Progenitor cell of endocrine pancreas (in vitro differentiated cells): ENCODE results near the gene WFIKKN2. TPM values are rescaled to one million over a fixed set of nuclear protein-coding genes. Genes with fewer than 3 reads are reported as not detected.
A peak's percentile ranks its signal among the peaks of the same experiment; 100 is the strongest.

Experiments
- DNase-seq: peaks from one replicate; pipeline ENCODE4 v3.0.0; 2021; ENCODE audit warnings: low spot score; ENCODE audit not compliant: unreplicated experiment
- H3K27ac Mint-ChIP-seq: 2 replicates; pipeline ENCODE4 v1.8.0; 2021; ENCODE audit warnings: mild to moderate bottlenecking, moderate library complexity, mixed read lengths
- H3K27me3 Mint-ChIP-seq: 2 replicates; pipeline ENCODE4 v1.8.0; 2021; ENCODE audit warnings: mixed read lengths
- H3K36me3 Mint-ChIP-seq: 2 replicates; pipeline ENCODE4 v1.8.0; 2022; ENCODE audit warnings: mixed read lengths; ENCODE audit not compliant: insufficient read depth
- H3K4me1 Mint-ChIP-seq: 2 replicates; pipeline ENCODE4 v1.8.0; 2021; ENCODE audit warnings: low read depth, mixed read lengths
- H3K4me3 Mint-ChIP-seq: 2 replicates; pipeline ENCODE4 v1.8.0; 2021; ENCODE audit warnings: low read depth, mild to moderate bottlenecking, moderate library complexity, mixed read lengths
- H3K9me3 Mint-ChIP-seq: 2 replicates; pipeline ENCODE4 v1.8.0; 2021; ENCODE audit warnings: low read depth, mixed read lengths
- total RNA-seq: library from RNA; stranded (reverse); gene quantifications from 2 replicates; pipeline ENCODE4 v1.2.1, GENCODE V29; 2021
- TF ChIP-seq, protein P1 (sequence below): fragments of 200-600 bp; sonication (generic); IDR thresholded peaks from one replicate; pipeline ENCODE4 v1.5.0; 2021; ENCODE audit warnings: antibody characterized with exemption, mild to moderate bottlenecking; ENCODE audit not compliant: unreplicated experiment

The WFIKKN2 gene
- total RNA-seq, 1 donor from 2014 or later: not detected

DNA sequence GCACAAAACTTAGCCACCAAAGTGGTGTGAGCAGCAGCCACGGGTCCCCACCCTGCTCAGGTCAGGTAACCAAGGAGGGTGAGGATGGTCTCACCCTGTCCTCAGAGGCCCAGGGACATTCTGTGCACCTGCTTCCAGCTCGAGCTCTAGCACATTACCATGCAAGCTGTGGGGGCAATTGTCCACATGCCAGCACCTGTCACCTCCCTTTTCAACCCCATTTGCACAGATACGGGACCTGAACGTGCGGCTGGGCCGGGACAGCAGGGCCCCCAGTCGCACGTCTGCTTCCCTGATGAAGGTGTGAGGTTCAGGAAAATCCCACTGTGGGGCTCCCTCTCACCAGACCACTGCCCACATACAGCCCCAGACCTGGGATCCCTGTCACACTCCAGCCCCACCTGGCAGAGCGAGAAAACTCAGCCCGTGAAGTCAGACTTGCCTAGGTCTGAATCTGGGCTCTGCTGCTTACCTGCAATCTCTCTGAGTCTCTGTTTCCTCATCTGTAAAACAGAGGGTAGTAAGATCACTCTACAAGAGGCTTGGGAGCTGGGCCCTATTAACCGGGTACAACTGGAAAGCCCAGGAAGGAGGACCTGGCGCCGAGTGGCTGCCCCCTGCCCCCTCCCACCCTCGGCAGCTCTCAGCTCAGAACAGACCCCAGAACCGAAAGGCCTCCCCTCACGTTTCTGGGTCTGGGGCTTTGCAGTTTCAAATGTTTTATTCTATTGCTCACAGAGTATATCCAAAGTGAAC lies 7.9 kb downstream of the WFIKKN2 start:
- TF ChIP-seq, protein P1, sequence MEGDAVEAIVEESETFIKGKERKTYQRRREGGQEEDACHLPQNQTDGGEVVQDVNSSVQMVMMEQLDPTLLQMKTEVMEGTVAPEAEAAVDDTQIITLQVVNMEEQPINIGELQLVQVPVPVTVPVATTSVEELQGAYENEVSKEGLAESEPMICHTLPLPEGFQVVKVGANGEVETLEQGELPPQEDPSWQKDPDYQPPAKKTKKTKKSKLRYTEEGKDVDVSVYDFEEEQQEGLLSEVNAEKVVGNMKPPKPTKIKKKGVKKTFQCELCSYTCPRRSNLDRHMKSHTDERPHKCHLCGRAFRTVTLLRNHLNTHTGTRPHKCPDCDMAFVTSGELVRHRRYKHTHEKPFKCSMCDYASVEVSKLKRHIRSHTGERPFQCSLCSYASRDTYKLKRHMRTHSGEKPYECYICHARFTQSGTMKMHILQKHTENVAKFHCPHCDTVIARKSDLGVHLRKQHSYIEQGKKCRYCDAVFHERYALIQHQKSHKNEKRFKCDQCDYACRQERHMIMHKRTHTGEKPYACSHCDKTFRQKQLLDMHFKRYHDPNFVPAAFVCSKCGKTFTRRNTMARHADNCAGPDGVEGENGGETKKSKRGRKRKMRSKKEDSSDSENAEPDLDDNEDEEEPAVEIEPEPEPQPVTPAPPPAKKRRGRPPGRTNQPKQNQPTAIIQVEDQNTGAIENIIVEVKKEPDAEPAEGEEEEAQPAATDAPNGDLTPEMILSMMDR: no peak
- H3K4me1 Mint-ChIP-seq: peaks cover 6% of the 10 kb centered on the region
- DNase-seq: no peak
- H3K36me3 Mint-ChIP-seq: no peaks in the 10 kb centered on the region
- no peak overlapping the region for H3K4me3 Mint-ChIP-seq
- H3K27ac Mint-ChIP-seq: no peak overlapping the region
- H3K27me3 Mint-ChIP-seq: no peaks in the 10 kb centered on the region
- no peaks in the 10 kb centered on the region for H3K9me3 Mint-ChIP-seq

DNA sequence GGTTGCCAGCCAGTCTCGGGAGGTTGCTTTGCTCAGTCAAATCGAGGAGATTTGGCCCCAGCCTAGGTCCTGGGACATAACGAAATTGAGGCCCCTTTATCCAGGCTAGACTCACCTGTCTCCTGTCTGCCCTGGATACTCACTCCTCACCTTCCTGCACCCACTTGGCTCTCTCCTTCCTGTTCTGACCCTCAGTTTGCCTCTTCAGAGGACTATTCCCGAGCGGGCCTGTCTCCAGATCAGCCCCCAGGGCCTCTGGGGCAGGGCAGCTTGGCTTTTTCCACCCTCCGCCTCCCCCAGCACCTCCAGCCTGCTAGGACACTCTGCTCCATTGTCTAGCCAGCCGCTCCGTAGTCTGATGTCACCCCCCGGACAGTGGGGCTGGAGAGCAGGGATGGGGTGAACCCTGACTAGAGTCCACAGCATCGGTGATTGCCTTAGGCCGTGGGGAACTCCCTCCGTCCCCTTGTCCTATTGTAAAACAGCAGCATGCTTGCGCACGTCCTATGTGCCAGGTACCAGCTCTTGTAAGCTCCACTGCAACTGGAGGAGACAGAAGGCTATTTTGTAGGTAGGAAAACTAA lies 8.8 kb downstream of the WFIKKN2 start:
- no peak for DNase-seq
- H3K4me1 Mint-ChIP-seq: peaks cover 6% of the 10 kb centered on the region
- no peaks in the 10 kb centered on the region for H3K9me3 Mint-ChIP-seq
- H3K36me3 Mint-ChIP-seq: no peaks in the 10 kb centered on the region
- TF ChIP-seq, protein P1: no peak
- H3K27ac Mint-ChIP-seq: peak overlapping the region; percentile 59
- no peak overlapping the region for H3K4me3 Mint-ChIP-seq
- H3K27me3 Mint-ChIP-seq: no peaks in the 10 kb centered on the region

DNA sequence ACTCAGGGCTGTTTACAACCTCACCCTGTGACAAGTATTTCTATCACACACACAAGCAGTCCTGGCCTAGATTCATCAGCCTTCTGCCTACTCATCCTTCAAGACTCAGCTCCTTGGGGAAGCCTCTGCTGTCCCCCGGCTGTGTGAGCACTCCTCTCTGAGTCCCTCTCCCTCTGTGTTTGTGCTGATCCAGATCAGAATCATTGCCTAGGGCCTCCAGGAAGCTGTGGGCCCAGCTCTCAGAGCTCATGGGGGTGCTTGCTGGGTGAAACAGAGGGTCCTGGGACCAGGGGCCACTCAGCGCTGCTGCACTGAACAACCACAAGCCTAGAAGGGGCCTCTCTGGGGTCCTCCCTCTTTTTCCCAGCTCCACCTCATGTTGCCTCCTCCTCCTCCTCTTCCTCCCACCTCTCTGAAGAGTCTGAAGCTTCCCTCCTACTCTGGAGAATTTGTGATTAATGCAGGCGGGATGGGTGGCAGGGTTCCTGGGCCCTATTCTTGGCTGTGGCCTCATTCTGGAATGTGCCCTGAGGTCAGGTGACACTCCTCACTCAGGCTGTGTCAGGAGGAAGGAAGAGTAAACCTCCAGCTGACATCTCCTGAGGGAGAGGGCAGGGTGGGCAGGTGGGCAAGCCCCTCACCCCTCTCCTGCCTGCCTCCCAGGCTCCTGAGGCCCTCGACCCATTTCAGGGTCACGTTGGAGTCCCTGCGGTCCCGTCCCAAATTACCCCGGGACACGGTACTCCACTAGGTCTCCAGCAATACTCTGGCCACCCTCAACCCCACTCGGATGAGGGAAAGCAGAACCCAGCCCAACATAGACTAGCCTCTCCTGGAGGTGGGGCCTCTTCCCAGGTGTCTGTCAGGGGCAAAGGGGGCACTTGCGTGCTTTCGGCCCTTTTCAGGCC lies 10.1 kb downstream of the WFIKKN2 start:
- no peaks in the 10 kb centered on the region for H3K36me3 Mint-ChIP-seq
- peaks cover 6% of the 10 kb centered on the region for H3K4me1 Mint-ChIP-seq
- no peaks in the 10 kb centered on the region for H3K9me3 Mint-ChIP-seq
- DNase-seq: no peak
- no peak overlapping the region for H3K4me3 Mint-ChIP-seq
- TF ChIP-seq, protein P1: no peak
- H3K27ac Mint-ChIP-seq: no peak overlapping the region
- H3K27me3 Mint-ChIP-seq: no peaks in the 10 kb centered on the region

DNA sequence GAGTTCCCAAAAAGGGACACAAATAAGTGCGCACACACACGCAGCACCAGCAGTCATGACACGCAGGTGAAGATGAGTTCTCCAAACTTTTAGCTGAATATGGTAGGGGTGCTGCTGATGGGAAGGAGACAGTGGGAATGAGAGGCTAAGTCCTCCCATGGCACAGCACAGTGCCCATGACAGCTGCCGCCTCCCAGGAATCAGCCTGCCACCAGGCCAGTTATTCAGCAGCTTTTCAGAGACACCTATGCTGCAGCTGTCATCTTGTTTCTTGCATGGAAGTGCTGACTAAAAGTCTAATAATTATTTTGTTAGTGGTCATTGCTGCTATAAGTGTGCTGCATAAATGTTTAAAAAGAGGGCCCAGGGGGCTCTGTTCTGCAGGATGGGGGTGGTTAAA lies 12.2 kb downstream of the WFIKKN2 start:
- Mint-ChIP-seq H3K4me3 (no peak overlapping the region), H3K27me3 (no peaks in the 10 kb centered on the region), H3K9me3 (no peaks in the 10 kb centered on the region), H3K27ac (peak overlapping the region; percentile 33), H3K4me1 (peaks cover 5% of the 10 kb centered on the region), H3K36me3 (no peaks in the 10 kb centered on the region)
- TF ChIP-seq, protein P1: no peak
- no peak for DNase-seq

DNA sequence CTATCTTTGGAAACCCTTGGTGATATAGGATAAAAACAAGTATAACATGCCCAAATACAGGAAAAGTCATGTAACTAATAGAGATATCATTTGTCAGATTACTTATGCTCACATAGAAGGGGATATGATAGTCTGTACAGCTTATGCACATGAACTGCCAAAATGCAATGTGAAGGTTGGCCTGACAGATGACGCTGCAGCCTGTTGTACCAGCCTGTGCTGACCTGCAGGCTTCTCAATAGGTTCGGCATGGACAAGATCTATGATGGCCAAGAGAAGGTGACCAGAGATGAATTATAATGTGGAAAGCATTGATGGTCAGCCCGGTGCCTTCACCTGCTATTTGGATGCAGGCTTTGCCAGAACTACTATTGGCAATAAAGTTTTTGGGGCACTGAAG lies 12.7 kb downstream of the WFIKKN2 start:
- peaks cover 10% of the 10 kb centered on the region for H3K4me1 Mint-ChIP-seq
- TF ChIP-seq, protein P1: no peak
- no peaks in the 10 kb centered on the region for H3K9me3 Mint-ChIP-seq
- DNase-seq: no peak
- no peak overlapping the region for H3K4me3 Mint-ChIP-seq
- no peaks in the 10 kb centered on the region for H3K27me3 Mint-ChIP-seq
- no peaks in the 10 kb centered on the region for H3K36me3 Mint-ChIP-seq
- H3K27ac Mint-ChIP-seq: no peak overlapping the region
